GM23338 (cell line): ENCODE results near the gene ANO6. TPM values are rescaled to one million over a fixed set of nuclear protein-coding genes. Genes with fewer than 3 reads are reported as not detected.

ENCODE experiments used
- ATAC-seq: fragments of 200-7000 bp; cut with Tn5 transposase; 3 replicates; pipeline ENCODE4 v1.9.1; 2020
- DNase-seq: peaks from one replicate; pipeline ENCODE4 v3.0.0-alpha.2; 2015; ENCODE audit warnings: low spot score
- H2AFZ ChIP-seq: fragments of 200-600 bp; sonication (generic); 2 replicates; pipeline ENCODE4 v1.8.0; 2016; ENCODE audit warnings: antibody characterized with exemption, mild to moderate bottlenecking, moderate library complexity
- H3F3A ChIP-seq: fragments of 200-600 bp; sonication (generic); replicated peaks from 2 replicates; pipeline ENCODE4 v1.8.0; 2017; ENCODE audit warnings: antibody characterized with exemption, mixed run types, low read depth
- H3K27ac ChIP-seq: fragments of 200-600 bp; sonication (generic); 2 replicates; pipeline ENCODE4 v1.6.1; 2016; ENCODE audit warnings: low read depth
- H3K27me3 ChIP-seq: fragments of 200-600 bp; sonication (generic); 2 replicates; pipeline ENCODE4 v1.8.0; 2016; ENCODE audit warnings: mild to moderate bottlenecking, mixed run types, moderate library complexity; ENCODE audit not compliant: insufficient read depth
- H3K36me3 ChIP-seq: fragments of 200-600 bp; sonication (generic); 2 replicates; pipeline ENCODE4 v1.8.0; 2016; ENCODE audit warnings: mild to moderate bottlenecking; ENCODE audit not compliant: insufficient read depth
- H3K4me1 ChIP-seq: fragments of 200-600 bp; sonication (generic); 2 replicates; pipeline ENCODE4 v1.8.0; 2016; ENCODE audit warnings: mild to moderate bottlenecking, moderate library complexity; ENCODE audit not compliant: insufficient read depth
- H3K4me2 ChIP-seq: fragments of 200-600 bp; sonication (generic); 2 replicates; pipeline ENCODE4 v1.7.1; 2017; ENCODE audit warnings: mixed run types
- H3K4me3 ChIP-seq: fragments of 200-600 bp; sonication (generic); 2 replicates; pipeline ENCODE4 v1.6.1; 2016; ENCODE audit warnings: mixed run types
- H3K79me2 ChIP-seq: fragments of 200-600 bp; sonication (generic); replicated peaks from 2 replicates; pipeline ENCODE4 v1.8.0; 2017; ENCODE audit warnings: mild to moderate bottlenecking; ENCODE audit not compliant: insufficient read depth
- H3K9me2 ChIP-seq: fragments of 200-600 bp; sonication (generic); 2 replicates; pipeline ENCODE4 v1.8.0; 2017; ENCODE audit not compliant: insufficient read depth
- H4K20me1 ChIP-seq: fragments of 200-600 bp; sonication (generic); replicated peaks from 2 replicates; pipeline ENCODE4 v1.8.0; 2017; ENCODE audit warnings: mild to moderate bottlenecking; ENCODE audit not compliant: insufficient read depth
- H3K27ac Mint-ChIP-seq: 2 replicates; pipeline ENCODE4 v1.8.0; 2020; ENCODE audit warnings: inconsistent platforms, mild to moderate bottlenecking, moderate library complexity, mixed read lengths
- H3K27me3 Mint-ChIP-seq: 3 replicates; pipeline ENCODE4 v1.8.0; 2022; ENCODE audit warnings: low read depth, mild to moderate bottlenecking, moderate library complexity, mixed read lengths, inconsistent platforms; ENCODE audit not compliant: insufficient read depth, poor library complexity
- H3K36me3 Mint-ChIP-seq: 3 replicates; pipeline ENCODE4 v1.8.0; 2021; ENCODE audit warnings: low read depth, mild to moderate bottlenecking, inconsistent platforms, moderate library complexity, mixed read lengths
- H3K4me1 Mint-ChIP-seq: 3 replicates; pipeline ENCODE4 v1.8.0; 2020; ENCODE audit warnings: mild to moderate bottlenecking, inconsistent platforms, mixed read lengths
- H3K4me3 Mint-ChIP-seq: 3 replicates; pipeline ENCODE4 v1.8.0; 2021; ENCODE audit warnings: moderate library complexity, mild to moderate bottlenecking, inconsistent platforms, mixed read lengths
- H3K9me3 Mint-ChIP-seq: 3 replicates; pipeline ENCODE4 v1.8.0; 2020; ENCODE audit warnings: moderate library complexity, mild to moderate bottlenecking, inconsistent platforms, mixed read lengths
- CREB1 ChIP-seq: fragments of 250-450 bp; sonication (Bioruptor Pico); IDR thresholded peaks from 2 replicates; pipeline ENCODE4 v1.5.0; 2020; ENCODE audit warnings: low read depth, mild to moderate bottlenecking, moderate library complexity
- CTCF ChIP-seq, 2 experiments: fragments of 200-600 bp in 1 of 2; sonication (generic) in 1 of 2; conservative IDR thresholded peaks; 2 replicates each; pipeline versions ENCODE4 v1.5.1 to v1.6.1; 2016 to 2017; ENCODE audit warnings: antibody characterized with exemption in 2 of 2, low read depth in 2 of 2, mild to moderate bottlenecking in 2 of 2, moderate library complexity in 1 of 2
- EZH2 ChIP-seq: fragments of 200-600 bp; sonication (generic); IDR thresholded peaks from one replicate; pipeline ENCODE4 v1.8.0; 2017; ENCODE audit warnings: antibody characterized with exemption, mild to moderate bottlenecking, low read depth; ENCODE audit not compliant: unreplicated experiment
- EZH2phosphoT487 ChIP-seq: fragments of 200-600 bp; sonication (generic); IDR thresholded peaks from one replicate; pipeline ENCODE4 v1.8.1; 2018; ENCODE audit warnings: antibody characterized with exemption; ENCODE audit not compliant: unreplicated experiment
- JUNB ChIP-seq: IDR thresholded peaks from one replicate; pipeline ENCODE4 v1.6.1; 2016; ENCODE audit warnings: antibody characterized with exemption; ENCODE audit not compliant: unreplicated experiment
- NANOG ChIP-seq: IDR thresholded peaks from 2 replicates; pipeline ENCODE4 v1.6.1; 2016; ENCODE audit warnings: antibody characterized with exemption, borderline replicate concordance
- POLR2AphosphoS5 ChIP-seq: IDR thresholded peaks from 2 replicates; pipeline ENCODE4 v1.6.1; 2016; ENCODE audit warnings: antibody characterized with exemption, low read depth
- STAT1 ChIP-seq: IDR thresholded peaks from one replicate; pipeline ENCODE4 v1.6.1; 2016; ENCODE audit warnings: antibody characterized with exemption; ENCODE audit not compliant: unreplicated experiment
- ZNF114 ChIP-seq: fragments of 250-450 bp; sonication (Bioruptor Pico); IDR thresholded peaks from 2 replicates; pipeline ENCODE4 v1.5.0; 2020; ENCODE audit warnings: mild to moderate bottlenecking, moderate library complexity
- ZNF331 ChIP-seq: fragments of 250-450 bp; sonication (Bioruptor Pico); IDR thresholded peaks from 2 replicates; pipeline ENCODE4 v1.5.0; 2020; ENCODE audit warnings: low read depth, mild to moderate bottlenecking, moderate library complexity
- ZNF462 ChIP-seq: fragments of 250-450 bp; sonication (Bioruptor Pico); IDR thresholded peaks from 2 replicates; pipeline ENCODE4 v1.5.0; 2020; ENCODE audit warnings: mild to moderate bottlenecking, moderate library complexity
- polyA plus RNA-seq: library from polyadenylated mRNA; unstranded; fragments of >200 nt; fragmentation: Nextera tagmentation; extraction: Ambion mirVana; gene quantifications from 2 replicates; pipeline ENCODE4 v1.2.1, GENCODE V29; 2016
- total RNA-seq: library from RNA; depleted of rRNA; stranded (reverse); fragments of >200 nt; shearing (Covaris generic); gene quantifications from 2 replicates; pipeline ENCODE4 v1.2.3, GENCODE V29; 2014
- TF ChIP-seq, protein P1 (sequence below): IDR thresholded peaks from one replicate; pipeline ENCODE4 v1.6.1; 2018; ENCODE audit warnings: antibody characterized with exemption; ENCODE audit not compliant: unreplicated experiment
- TF ChIP-seq, protein P2 (sequence below): IDR thresholded peaks from 2 replicates; pipeline ENCODE4 v1.6.1; 2016; ENCODE audit warnings: antibody characterized with exemption

The ANO6 gene
- total and polyA plus RNA-seq, 2 experiments from 2014 or later = 21.1 to 48.9 TPM

DNA sequence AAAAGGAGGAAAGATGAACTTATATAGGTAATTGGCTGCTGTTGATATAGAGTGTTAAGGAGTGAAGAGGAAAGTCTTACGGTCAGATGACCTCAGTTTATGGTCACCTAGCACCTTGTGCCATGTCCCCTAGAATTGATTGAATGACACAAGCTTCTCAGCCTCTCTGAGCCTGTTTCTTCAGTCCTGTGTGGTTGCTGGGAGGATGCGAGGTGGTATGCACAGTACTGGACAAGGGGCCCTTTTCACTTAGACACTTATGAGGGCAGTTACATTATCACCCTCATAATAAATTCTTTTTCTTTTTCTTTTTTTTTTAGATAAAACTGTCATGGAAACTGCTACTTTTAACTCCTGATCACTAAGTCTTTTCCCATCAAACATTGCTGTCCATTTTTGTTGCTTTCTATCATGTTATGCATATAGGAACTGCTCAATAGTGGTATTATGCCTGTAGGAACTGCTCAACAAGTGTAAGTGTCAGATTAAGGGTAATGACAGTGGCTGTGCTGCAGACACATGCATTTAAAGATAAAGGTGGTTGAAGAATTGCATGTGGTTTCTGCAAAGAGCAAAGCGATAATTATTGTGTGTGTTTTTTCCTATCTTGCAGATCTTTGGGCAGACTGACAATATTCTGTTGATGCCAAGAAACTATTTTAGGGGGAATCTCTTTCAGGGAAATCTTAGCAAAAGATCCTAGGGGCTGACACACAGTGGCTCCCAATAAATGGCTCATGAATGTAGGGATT, 11.6 kb downstream of the ANO6 start:
- Histone ChIP-seq H3K9me2 (no peaks in the 10 kb centered on the region), H2AFZ (no peak overlapping the region), H3K4me2 (no peak overlapping the region), H3K4me1 (peaks cover 34% of the 10 kb centered on the region), H3K27ac (no peak overlapping the region), H3K36me3 (no peaks in the 10 kb centered on the region), H3K27me3 (no peaks in the 10 kb centered on the region), H4K20me1 (0 out of 2 replicates have a peak, but pooled peaks cover 5% of the 10 kb centered on the region), H3F3A (no peaks in the 10 kb centered on the region), H3K4me3 (no peak overlapping the region), H3K79me2 (peaks cover 82% of the 10 kb centered on the region)
- Mint-ChIP-seq H3K27me3 (peaks cover 2% of the 10 kb centered on the region), H3K36me3 (peaks cover 38% of the 10 kb centered on the region), H3K27ac (no peak overlapping the region; the same call in 1 of the 2 replicates), H3K9me3 (no peaks in the 10 kb centered on the region), H3K4me3 (no peak overlapping the region), H3K4me1 (peaks cover 58% of the 10 kb centered on the region)
- DNase-seq (no peak), ATAC-seq (no peak)
- no peak for TF ChIP-seq CTCF (conservative IDR thresholded peaks at IDR 0.05; ENCODE audit: low read depth in 2 of 2)
- TF ChIP-seq JUNB = no peak
- no peak for TF ChIP-seq NANOG
- no peak for TF ChIP-seq ZNF462 (CRISPR knock-in tag)
- TF ChIP-seq ZNF114 (CRISPR knock-in tag) = no peak
- TF ChIP-seq, protein P1, sequence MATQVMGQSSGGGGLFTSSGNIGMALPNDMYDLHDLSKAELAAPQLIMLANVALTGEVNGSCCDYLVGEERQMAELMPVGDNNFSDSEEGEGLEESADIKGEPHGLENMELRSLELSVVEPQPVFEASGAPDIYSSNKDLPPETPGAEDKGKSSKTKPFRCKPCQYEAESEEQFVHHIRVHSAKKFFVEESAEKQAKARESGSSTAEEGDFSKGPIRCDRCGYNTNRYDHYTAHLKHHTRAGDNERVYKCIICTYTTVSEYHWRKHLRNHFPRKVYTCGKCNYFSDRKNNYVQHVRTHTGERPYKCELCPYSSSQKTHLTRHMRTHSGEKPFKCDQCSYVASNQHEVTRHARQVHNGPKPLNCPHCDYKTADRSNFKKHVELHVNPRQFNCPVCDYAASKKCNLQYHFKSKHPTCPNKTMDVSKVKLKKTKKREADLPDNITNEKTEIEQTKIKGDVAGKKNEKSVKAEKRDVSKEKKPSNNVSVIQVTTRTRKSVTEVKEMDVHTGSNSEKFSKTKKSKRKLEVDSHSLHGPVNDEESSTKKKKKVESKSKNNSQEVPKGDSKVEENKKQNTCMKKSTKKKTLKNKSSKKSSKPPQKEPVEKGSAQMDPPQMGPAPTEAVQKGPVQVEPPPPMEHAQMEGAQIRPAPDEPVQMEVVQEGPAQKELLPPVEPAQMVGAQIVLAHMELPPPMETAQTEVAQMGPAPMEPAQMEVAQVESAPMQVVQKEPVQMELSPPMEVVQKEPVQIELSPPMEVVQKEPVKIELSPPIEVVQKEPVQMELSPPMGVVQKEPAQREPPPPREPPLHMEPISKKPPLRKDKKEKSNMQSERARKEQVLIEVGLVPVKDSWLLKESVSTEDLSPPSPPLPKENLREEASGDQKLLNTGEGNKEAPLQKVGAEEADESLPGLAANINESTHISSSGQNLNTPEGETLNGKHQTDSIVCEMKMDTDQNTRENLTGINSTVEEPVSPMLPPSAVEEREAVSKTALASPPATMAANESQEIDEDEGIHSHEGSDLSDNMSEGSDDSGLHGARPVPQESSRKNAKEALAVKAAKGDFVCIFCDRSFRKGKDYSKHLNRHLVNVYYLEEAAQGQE = no peak
- TF ChIP-seq STAT1 = no peak
- TF ChIP-seq, protein P2, sequence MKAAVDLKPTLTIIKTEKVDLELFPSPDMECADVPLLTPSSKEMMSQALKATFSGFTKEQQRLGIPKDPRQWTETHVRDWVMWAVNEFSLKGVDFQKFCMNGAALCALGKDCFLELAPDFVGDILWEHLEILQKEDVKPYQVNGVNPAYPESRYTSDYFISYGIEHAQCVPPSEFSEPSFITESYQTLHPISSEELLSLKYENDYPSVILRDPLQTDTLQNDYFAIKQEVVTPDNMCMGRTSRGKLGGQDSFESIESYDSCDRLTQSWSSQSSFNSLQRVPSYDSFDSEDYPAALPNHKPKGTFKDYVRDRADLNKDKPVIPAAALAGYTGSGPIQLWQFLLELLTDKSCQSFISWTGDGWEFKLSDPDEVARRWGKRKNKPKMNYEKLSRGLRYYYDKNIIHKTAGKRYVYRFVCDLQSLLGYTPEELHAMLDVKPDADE = no peak
- TF ChIP-seq CREB1 = no peak
- TF ChIP-seq ZNF331 (CRISPR knock-in tag) = no peak
- no peak for TF ChIP-seq EZH2
- no peak for TF ChIP-seq POLR2AphosphoS5
- TF ChIP-seq EZH2phosphoT487 = no peak
